ENCODE data around the gene PRKAB1. TPM values are rescaled to one million over a fixed set of nuclear protein-coding genes. Genes with fewer than 3 reads are reported as not detected.

The PRKAB1 gene
- total RNA-seq, 1 experiment from 2014 or later = 32.3 TPM

- Mint-ChIP-seq H3K4me1 (no peaks in the 10 kb centered on the region), H3K27me3 (ENCODE audit: low read depth) (peaks cover 34% of the 10 kb centered on the region), H3K36me3 (peaks cover 12% of the 10 kb centered on the region), H3K4me3 (no peak overlapping the region), H3K27ac (no peak overlapping the region), H3K9me3 (peaks cover 36% of the 10 kb centered on the region)
- no peak for ATAC-seq
- ChIA-PET POLR2A (no interaction called here), CTCF (interaction anchor here (2.3 kb wide), 1 partner anchor 23 kb away, joined by 8 read pairs; no protein-coding TSS in a partner anchor)
- TF ChIP-seq CREB1 (CRISPR knock-in tag; IDR thresholded peaks at IDR 0.05) (no peak), SMAD3 (CRISPR knock-in tag; IDR thresholded peaks at IDR 0.05; ENCODE audit: borderline replicate concordance) (no peak), ZNF263 (CRISPR knock-in tag; IDR thresholded peaks at IDR 0.05; ENCODE audit: low read depth) (no peak), TEAD1 (CRISPR knock-in tag; IDR thresholded peaks at IDR 0.05) (no peak), GABPB1 (CRISPR knock-in tag; IDR thresholded peaks at IDR 0.05) (no peak), PRRX2 (CRISPR knock-in tag; IDR thresholded peaks at IDR 0.05) (no peak), ZNF138 (CRISPR knock-in tag; conservative IDR thresholded peaks at IDR 0.05) (no peak), E2F5 (CRISPR knock-in tag; IDR thresholded peaks at IDR 0.05) (no peak), MYBL2 (CRISPR knock-in tag; IDR thresholded peaks at IDR 0.05) (no peak), GRHL2 (CRISPR knock-in tag; IDR thresholded peaks at IDR 0.05; ENCODE audit: insufficient replicate concordance, severe bottlenecking) (no peak), PRDM15 (CRISPR knock-in tag; IDR thresholded peaks at IDR 0.05) (no peak)
- DNase-seq (ENCODE audit: low spot score) = no peak
These were observed 47.4 kb upstream of the PRKAB1 start for GRCh38 chr12:119620490-119620889.

GRCh38 chr12:119621878-119622277 lies 46.1 kb upstream of the PRKAB1 start:
- H3K27ac Mint-ChIP-seq = no peak overlapping the region
- H3K27me3 Mint-ChIP-seq (ENCODE audit: low read depth) = peaks cover 32% of the 10 kb centered on the region
- DNase-seq (ENCODE audit: low spot score) (no peak), ATAC-seq (no peak)
- ChIA-PET CTCF (interaction anchor here (2.3 kb wide), 1 partner anchor 21 kb away, joined by 8 read pairs; no protein-coding TSS in a partner anchor), POLR2A (interaction anchor here (0.7 kb wide), 1 partner anchor 9 kb away, joined by 3 read pairs; no protein-coding TSS in a partner anchor)
- H3K36me3 Mint-ChIP-seq = peaks cover 12% of the 10 kb centered on the region
- no peak overlapping the region for H3K4me3 Mint-ChIP-seq
- H3K4me1 Mint-ChIP-seq = no peaks in the 10 kb centered on the region
- no peak for TF ChIP-seq ZNF138 (CRISPR knock-in tag; conservative IDR thresholded peaks at IDR 0.05)
- peaks cover 28% of the 10 kb centered on the region for H3K9me3 Mint-ChIP-seq

- Mint-ChIP-seq H3K27me3 (ENCODE audit: low read depth) (peaks cover 20% of the 10 kb centered on the region), H3K36me3 (no peaks in the 10 kb centered on the region), H3K27ac (no peak overlapping the region), H3K4me3 (no peak overlapping the region), H3K4me1 (no peaks in the 10 kb centered on the region), H3K9me3 (peaks cover 4% of the 10 kb centered on the region; the same call in 1 of the 2 replicates)
- no peak for DNase-seq (ENCODE audit: low spot score)
- ChIA-PET CTCF (interaction anchor here (0.9 kb wide), 1 partner anchor 18 kb away, joined by 4 read pairs; no protein-coding TSS in a partner anchor), POLR2A (no interaction called here)
- ATAC-seq = no peak
- TF ChIP-seq ZNF121 (CRISPR knock-in tag; IDR thresholded peaks at IDR 0.05) = no peak
- TF ChIP-seq ZBTB43 (CRISPR knock-in tag; IDR thresholded peaks at IDR 0.05) = no peak
- no peak for TF ChIP-seq ZNF671 (CRISPR knock-in tag; IDR thresholded peaks at IDR 0.05)
- TF ChIP-seq NFATC4 (CRISPR knock-in tag; IDR thresholded peaks at IDR 0.05) = no peak
- no peak for TF ChIP-seq ZMAT4 (CRISPR knock-in tag; IDR thresholded peaks at IDR 0.05)
- no peak for TF ChIP-seq MAX (CRISPR knock-in tag; IDR thresholded peaks at IDR 0.05)
- TF ChIP-seq ZNF512 (CRISPR knock-in tag; IDR thresholded peaks at IDR 0.05; ENCODE audit: borderline replicate concordance) = no peak
- no peak for TF ChIP-seq RORB (CRISPR knock-in tag; IDR thresholded peaks at IDR 0.05)
- TF ChIP-seq ARID4B (CRISPR knock-in tag; IDR thresholded peaks at IDR 0.05; ENCODE audit: borderline replicate concordance) = no peak
- no peak for TF ChIP-seq CREB1 (CRISPR knock-in tag; IDR thresholded peaks at IDR 0.05)
These were observed 43.0 kb upstream of the PRKAB1 start for GRCh38 chr12:119624966-119625365.
